GM12801 (cell line): ENCODE results near the gene HMCN1.

Experiments
- TF ChIP-seq, protein P1 (sequence below): IDR thresholded peaks from one replicate; pipeline ENCODE4 v1.5.1; 2011; ENCODE audit warnings: control low read depth; ENCODE audit not compliant: insufficient read length; ENCODE audit errors: extremely low read depth

The HMCN1 gene

DNA sequence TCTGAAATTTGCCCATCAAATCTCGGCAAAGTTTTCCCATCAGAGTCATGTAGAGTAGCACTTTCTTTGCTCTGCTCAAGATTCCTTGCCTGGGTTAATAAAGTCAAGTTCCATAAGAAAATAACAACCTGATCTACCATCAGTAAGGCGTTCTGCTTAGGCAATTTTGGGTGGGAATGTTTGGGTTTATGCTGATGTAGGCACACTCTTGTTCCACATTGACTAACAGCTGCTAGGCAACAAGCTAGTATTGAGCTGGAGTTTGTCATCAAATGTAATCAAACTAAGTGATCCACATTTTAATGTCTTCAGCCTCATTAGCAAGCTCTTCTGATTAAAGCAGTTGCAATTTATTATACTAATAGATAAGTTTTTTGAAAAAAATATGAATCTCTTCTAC, 12.1 kb upstream of the HMCN1 start:
- TF ChIP-seq, protein P1, sequence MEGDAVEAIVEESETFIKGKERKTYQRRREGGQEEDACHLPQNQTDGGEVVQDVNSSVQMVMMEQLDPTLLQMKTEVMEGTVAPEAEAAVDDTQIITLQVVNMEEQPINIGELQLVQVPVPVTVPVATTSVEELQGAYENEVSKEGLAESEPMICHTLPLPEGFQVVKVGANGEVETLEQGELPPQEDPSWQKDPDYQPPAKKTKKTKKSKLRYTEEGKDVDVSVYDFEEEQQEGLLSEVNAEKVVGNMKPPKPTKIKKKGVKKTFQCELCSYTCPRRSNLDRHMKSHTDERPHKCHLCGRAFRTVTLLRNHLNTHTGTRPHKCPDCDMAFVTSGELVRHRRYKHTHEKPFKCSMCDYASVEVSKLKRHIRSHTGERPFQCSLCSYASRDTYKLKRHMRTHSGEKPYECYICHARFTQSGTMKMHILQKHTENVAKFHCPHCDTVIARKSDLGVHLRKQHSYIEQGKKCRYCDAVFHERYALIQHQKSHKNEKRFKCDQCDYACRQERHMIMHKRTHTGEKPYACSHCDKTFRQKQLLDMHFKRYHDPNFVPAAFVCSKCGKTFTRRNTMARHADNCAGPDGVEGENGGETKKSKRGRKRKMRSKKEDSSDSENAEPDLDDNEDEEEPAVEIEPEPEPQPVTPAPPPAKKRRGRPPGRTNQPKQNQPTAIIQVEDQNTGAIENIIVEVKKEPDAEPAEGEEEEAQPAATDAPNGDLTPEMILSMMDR = no peak

DNA sequence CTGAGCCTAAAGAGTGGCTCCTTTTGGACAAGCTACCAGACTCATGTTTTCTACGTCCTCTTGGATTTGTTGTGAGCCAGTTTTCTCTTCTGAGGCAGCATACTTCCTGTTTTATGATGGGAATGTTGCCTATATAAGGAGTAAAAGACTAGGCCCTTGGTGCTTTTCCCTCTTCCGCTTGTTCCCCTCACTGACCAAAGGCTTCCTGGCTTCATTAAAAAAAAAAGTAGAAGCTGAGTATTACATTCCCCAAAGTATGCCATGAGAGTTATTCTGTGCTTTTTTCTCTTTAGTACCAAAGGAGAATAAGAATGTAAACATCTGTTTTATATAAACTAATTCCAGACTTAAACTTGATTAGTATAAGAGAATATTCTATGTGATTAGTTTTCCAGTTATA, 6.5 kb upstream of the HMCN1 start:
- TF ChIP-seq, protein P1 = no peak

GRCh38 chr1:185731446-185731845, 2.7 kb upstream of the HMCN1 start:
- TF ChIP-seq, protein P1 = no peak

- TF ChIP-seq, protein P1 = no peak
These were observed 1.2 kb upstream of the HMCN1 start for GRCh38 chr1:185732951-185733350.

DNA sequence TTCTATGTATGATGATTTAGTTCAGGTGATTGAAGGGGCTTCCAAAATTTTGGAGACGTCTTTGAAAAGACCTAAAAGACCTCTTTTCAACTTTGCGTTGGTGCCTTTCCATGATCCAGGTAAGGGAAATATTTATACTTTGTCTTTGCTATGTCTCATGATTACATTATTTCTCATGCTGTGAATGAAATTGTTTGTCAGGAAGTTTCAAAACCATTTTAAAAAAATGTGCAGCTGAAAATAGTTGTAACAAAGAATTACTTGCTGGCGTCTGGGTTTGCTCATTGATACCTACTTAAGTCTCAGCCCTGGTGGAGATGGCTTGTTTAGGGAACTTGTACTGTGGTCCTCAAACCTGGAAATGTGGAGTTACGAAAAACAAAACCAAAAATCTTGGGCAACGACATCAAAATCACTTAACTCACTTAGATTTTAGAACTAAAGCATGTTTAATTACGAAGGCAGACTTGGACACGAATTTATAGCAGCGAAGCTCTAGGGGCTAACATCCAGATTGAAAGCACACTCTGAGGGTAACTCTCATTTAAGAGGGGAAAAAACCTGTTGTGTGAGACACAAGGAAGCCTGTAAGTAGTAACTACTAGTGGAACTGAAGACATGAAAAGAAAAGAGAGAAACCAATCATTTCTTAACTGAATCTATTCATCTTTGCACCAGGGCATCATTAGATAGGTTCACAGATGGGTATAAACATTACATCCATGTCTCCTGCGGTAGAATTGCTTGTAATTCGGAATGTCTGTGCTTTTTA, 924 bp downstream of the HMCN1 start:
- TF ChIP-seq, protein P1 = no peak

DNA sequence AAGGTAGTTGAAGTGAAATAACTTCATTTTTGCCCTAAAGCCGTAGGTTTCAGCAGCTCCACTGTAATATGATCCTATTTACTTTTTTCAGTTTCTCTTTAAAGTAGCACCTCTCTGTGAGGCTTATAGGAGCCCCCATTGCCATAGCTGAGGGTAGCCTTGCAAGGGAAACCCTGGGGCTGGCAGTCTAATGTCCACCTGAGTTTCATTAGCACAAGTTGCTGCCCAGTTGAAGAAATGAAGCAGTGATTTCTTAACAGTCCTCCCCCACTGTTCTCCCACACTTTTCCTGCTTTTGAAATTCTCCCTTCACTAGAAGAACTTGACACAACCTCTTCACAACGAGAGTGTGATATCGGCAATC, 1.5 kb downstream of the HMCN1 start:
- TF ChIP-seq, protein P1 = no peak

DNA sequence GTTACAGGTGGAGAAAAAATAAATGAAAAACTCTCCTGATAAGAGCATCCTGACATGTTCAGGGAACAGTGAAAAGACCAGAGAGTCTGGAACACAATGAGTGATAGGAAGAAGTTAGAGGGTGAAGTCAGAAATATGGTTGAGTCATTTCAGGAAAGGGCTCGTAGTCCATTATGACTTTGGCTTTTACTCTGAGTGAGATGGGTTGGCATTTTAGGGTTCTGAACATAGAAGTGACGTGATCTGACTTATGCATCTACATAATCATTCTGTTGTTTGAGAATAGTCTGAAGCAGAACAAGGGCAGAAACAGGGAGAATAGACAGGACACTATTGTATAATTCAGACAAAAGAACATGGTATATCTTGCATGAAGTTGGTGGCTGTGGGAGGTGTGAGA, 5.8 kb downstream of the HMCN1 start:
- TF ChIP-seq, protein P1 = no peak
